AG08396 (cell line): ENCODE measurements around the gene ENDOD1.

Source experiments
- DNase-seq: peaks from one replicate; pipeline ENCODE4 v3.0.0; 2012; ENCODE audit warnings: low spot score, mixed read lengths

The ENDOD1 gene

DNA sequence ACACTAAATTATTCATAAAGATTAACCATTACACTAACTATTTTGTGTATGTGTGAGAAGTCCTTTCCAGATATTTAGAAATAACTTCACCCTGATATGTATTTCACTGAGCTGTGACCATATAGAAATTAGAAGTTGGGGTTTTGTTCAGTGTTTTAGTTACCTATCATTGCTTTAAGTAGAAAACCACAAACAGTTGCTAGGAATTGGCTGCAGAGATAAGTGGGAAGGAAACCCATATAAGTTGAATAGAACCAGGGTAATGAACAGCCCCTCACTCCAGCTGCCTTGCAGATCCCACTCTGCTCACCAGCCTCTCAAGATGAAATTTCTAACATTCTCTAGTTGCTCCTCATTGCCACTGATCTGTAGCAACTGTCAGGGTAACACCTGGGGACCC is 12.7 kb upstream of the ENDOD1 start:
- DNase-seq, result no peak

DNA sequence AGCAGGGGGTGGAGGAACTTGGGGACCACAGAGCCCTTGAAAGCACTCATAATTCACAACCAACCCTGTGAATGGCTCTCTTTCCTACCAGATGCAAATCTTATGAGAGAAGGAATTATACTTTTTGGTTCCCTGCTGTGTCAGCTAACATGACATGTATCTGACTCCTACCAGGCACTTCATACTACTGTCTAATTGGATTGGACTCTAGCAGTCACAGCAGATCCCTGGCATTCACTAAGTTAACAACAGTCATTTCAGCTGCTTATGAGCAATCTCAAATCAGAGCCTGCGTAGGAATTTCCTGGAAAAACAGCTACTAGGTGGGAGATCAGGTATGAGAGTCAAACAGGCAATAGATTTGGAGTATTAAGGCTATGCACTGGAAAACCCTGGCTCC is 11.1 kb upstream of the ENDOD1 start:
- no peak for DNase-seq

DNA sequence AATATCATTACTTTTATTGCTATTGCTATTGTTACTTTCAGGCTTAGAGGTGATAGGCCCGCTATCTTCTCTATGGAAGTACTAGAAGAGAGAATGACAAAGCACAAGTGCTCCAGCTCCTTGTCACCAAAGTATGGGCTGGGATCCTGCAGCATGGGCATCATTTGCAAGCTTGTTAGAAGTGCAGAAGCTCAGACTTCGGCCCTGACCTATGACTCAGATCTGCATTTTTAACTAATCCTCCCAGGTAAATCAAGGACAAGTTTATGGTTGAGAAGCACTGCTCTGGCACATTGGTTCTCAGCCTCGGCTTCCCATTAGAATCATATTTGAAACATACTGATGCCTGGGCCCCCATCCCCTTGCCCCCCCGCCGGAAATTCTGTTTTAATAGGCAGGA is 8.6 kb upstream of the ENDOD1 start:
- no peak for DNase-seq

DNA sequence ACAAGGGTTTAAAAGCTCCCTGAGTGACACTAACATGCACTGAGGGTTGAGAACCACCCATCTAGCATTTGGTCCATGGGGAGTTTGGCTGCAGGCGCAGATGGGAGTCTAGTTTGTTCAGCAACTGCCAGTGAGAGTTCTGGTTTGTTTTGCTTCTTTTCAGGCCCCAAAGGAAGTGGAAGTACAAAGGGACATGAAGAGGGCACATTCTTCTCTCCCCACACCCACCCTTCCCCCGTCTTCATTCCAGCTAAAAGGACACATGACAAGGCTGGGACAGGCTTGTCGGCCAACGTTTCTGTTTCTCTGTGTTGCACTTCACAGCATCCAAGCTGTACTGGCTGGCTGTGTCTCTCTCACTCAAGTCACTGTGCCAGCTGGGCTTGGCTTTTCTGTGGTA is 8.2 kb upstream of the ENDOD1 start:
- no peak for DNase-seq

DNA sequence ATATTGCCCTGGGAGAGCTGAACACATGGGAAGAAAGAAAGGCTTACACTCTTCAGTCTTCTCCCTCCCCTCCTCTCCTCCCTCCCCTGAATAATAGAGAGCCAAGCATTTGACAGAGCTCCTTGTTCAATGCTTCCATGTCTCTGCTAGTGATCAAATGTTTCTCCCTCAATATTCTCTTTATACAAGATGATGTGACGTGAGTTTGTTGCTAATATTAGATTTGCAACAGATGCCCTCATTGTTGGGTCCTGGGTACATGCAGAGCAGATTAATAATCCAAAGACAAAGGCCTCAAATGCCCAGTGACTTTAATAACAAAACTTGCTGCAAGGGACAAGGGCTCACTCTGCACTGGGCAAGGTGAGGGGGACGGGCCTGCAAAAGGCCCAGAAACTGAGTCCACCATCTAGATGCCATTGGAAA is 7.1 kb upstream of the ENDOD1 start:
- no peak for DNase-seq

DNA sequence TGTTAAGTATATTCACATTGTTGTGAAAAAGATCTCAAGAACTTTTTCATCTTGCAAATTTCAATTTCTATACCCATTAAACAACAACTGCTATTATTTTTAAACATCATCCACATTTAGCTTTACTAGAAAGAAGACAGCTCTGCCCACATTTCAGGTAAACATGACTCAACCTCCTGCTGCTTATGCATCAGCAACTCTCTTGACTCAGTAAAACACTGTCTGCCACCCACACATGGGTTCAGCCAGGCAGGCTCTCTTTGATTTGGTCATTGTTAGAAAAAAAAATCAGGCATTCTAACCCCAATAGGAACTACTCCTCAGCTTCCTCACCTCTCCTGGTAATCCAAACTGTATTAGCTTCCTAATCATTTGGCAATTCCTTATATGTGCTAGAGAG is 5.1 kb upstream of the ENDOD1 start:
- no peak for DNase-seq

DNA sequence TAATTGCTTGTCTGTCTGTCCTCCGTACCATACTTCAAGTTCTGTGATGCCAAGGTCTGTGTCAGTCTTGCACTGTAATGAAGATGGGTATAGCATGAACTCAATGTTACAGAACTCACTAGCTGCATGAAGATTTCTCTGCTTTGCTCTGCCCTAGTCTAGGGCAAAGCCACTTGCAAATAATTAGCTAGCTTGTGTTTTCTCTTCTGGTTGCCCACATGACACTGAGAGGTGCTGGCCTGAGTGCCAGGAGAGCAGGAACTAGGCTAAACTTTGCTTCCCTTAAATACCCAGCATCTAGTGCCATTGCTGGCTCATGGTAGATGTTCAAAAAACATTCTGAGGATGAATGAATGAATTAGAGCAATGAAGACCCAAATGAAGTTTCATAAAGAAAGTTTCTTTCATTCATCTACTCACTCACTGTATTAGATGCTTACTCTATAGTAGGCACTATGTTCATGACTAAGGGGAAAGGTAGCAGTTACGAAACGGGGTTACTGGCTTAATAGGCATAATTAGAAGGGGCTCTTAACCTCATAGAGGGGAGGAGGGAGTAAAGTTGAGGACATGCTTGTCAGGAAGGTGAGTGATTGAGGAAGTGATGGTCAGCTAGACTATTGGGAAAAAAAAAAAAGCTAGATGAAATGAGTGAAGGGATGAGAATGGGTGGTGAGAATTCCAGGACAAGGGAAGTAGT is 4.4 kb upstream of the ENDOD1 start:
- no peak for DNase-seq

DNA sequence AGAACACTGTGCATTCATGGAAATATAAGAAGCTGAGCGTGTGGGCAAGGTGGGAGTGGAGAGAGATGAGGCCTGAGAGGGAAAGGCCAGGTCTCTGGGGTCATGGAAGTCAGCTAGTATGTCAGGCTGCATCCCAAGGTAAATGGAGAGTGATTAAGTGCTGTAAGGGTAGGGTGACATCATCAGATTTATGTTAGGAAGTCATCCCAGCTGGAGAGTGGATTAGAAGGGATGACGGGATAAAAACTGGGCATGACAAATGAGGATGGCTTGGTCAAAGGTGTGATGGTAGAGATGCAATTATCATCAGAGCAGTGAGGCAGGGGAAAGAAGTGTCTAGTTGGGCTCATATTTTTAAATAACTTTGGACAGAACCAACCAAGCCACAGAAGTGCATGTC is 3.5 kb upstream of the ENDOD1 start:
- DNase-seq, result no peak

DNA sequence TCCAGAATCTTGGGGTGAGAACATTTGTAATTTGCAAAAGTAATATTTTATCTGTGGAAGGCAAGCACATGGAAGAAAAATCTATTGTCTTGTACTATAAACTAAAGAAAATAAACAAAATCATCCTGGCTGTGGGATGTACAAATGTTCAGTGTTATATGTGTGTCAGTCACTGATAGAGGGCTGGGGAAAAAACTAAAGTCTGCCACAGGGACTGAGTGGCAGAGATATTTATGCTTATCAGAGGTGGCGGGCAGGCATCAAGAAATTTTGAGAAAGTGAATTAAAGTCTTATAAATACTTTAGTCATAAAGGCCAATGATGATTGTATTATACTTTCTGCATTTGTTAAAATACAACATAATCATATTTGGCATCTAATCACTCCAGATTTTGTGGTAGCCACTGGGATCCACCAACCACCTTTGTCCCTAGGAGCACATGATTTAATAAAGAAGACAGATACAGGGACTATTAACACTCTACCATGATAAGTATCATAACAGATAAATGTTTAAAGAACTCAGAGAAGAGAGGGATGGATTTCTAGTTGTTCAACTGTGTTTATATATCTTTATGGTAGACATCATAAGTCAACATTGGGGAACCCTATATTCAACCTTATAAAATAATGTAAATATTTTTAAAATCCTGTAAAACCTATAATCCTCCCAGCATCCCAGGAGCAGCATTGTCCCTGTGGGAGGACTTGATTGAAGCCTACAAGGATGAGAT is 2.6 kb upstream of the ENDOD1 start:
- no peak for DNase-seq

DNA sequence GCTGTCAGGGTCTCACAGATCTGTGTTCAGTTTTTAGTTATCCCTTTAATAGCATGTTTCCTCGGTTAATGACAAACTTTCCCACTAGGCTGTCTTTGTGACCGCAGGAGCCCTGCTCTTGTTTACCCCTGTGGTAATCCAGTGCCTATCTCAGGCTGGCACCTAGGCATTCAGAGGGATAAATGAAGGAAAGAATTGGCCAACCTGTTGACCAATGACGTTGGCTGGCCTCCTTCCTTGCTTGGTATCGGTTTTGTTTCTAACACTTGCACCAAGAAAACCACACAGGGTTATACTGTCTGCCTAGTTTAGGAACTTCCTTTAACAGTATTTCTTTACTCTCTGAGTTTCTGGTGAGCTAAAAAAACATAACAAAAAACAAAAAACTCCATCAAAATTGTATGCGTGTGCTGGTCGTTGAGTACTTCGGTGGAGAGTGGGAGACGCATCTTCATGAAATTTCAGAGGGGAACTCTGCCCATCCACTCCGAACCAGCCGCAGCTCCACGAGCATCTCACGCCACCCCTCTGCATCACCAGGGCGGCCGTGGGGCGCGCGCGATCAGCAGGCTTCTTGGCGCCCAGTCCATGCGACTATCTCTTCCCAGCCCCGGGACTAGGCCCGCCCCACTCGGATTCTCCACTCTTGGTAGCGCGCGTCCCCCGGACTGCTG is 563 bp upstream of the ENDOD1 start:
- DNase-seq, result no peak

DNA sequence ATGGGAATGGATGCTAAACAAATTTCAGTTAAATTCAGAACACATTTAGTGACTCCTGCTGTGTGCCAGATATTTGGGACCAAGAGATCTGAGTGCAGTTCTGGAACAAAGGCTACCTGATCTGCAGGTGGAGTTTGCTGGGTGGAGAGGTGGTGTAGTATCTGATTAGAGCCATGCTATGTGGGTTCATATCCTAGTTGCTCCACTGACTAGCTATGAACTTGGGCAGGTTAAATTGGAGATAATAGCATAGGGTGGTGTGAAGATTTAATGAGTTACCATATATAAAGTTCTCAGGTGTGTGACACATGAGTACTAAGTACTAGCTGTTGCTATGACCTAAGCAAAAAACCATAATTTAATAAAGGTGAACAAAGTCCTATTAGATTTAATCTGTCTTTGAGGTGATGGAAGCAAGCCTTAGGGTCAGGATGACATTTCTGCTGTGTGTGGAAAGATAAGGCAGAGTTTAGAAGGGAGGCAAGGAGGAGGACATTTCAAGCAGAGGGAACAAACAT is 2.1 kb downstream of the ENDOD1 start:
- DNase-seq, result no peak

DNA sequence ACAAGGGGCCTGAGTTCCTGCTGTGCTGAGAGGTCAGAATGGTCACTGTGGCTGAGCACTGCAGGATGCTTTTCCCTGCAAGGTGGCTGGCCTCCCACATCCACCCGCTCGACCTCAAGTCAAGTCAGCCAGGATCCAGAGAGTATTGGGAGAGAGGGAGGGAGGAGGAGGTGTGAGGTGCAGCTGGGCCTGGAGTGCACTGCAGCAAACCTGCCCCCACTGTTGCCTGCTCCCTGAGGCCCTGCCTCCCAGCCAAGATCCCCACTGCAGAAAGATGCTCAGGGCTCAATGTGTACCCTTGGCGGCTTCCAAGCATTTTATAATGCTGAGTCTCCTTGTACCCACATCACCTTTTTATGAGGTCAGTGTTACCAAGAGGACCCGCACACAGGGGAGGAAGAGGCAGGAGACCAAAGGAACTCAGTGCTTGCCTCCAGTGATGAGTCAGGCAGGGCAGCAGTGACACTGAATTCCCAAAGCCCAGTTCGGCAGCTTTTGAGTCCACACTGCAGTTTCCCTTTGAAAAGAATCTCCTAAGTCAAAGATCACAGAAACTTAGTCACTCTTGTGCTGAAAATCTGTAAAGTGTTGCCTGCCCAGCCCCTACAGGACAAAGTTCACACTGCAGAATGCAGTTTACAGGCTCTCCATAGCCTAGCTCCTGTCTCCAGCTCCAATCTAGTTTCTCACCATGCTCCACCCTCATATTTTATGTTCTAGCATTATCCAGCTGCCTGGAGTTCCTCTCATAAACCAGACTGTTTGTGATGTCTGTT is 3.1 kb downstream of the ENDOD1 start:
- DNase-seq, result peak; percentile 68

DNA sequence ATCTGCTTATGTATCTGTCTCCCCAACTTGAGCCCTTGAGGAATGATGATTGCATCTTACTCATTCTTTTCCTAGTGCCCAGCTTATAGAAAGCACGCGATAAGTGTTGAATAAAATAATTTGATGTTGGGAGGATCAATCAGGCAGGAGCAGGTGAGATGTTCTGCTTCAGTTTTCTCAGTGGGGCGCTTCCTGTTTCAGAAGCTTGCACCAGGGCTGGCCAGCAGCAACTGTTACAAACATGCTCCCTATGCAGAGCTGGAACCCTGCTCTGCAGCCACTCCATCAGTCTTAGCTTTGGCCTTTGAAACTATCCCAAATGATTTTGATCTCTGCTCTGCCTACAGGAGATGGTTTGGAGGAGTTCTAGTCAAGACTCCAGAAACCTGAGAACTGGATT is 3.9 kb downstream of the ENDOD1 start:
- no peak for DNase-seq

DNA sequence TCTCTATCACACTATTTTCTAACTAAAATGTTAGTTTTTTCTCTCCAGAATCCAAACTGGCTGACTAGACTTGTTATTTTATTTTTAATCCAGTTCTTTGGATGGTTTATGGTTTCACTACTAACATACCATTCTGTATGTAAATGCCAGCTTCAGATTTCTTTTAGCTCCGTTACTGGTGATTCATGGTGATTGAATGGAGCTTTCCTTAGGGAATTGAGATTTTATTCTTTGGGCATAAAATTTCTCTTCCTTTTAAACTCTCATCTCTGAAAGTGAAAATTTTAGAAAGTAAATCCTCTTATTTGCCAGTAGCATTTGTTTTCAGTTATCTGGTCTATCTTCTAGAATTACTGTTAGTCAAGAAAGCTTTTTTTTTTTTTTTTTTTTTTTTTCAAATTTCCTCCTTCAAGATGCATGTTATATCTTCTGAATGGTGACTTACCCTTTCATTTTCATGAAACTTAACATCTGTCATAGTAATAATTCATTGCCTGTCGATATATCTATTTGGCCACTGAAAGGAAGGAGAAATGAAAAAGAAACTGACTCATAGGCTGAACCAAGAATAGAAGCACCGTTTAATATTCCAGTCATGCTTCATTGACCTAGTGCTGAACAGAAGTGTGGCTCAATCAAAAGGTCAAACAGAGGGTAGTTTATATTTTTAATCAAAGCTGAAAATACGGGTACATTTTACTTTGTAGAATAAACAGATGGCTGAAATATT is 6.4 kb downstream of the ENDOD1 start:
- peak; percentile 51 for DNase-seq

DNA sequence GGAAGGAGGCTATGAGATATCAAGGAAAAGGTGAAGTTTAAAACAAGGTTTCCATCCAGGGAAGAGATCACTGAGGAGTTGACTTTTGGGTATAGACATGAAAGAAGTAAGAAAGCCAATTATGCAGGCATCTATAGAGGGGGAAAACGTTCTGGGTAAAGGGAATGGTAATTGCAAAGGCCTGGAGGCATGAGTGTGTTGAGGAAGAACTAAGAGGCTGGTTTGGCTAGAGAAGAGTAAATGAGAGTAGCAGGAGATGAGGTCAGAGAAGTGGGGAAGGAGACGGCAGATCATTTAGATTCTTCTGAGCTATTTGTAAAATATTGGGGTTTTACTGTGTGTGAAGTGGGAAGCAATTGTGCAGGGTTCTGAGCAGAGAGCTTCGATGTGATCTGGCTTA is 7.6 kb downstream of the ENDOD1 start:
- no peak for DNase-seq

DNA sequence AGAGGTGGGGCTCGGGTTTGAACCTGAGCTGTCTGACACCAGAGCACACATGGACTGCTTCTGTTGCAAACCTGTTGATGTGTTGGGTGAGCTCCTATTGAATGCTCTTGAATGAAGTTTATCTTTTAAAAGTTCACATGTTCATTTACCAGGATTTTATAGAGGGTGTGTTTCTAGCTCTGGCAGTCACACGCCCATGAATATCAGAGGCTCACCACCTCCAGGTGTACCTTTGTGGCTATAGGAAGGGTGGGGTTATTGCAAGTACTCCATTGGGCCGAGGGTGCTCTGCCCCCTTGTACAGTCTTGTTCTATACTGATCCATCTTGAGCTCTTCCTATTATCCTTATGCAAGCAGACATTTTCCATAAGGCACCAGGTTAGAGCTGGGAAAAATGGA is 9.2 kb downstream of the ENDOD1 start:
- DNase-seq, result no peak

DNA sequence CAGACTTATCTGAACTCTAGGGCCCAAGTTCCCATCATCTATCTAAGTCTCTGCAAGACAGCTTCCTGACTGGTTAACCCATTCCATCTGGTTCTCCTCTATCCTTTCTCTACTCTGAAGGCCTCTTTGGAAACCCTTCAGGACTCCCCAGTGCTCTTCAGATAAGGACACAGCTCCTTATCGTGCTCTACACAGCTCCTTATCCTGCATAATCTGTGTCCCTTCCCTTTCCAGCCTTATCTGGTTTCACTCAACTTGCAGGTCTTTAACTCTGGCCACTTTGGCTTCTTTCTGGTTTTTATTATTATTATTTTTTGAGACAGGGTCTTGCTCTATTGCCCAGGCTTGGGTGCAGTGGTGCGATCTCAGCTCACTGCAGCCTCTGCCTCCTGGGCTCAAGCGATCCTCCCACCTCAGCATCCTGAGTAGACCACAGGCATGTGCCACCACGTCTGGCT is 10.6 kb downstream of the ENDOD1 start:
- DNase-seq, result no peak

DNA sequence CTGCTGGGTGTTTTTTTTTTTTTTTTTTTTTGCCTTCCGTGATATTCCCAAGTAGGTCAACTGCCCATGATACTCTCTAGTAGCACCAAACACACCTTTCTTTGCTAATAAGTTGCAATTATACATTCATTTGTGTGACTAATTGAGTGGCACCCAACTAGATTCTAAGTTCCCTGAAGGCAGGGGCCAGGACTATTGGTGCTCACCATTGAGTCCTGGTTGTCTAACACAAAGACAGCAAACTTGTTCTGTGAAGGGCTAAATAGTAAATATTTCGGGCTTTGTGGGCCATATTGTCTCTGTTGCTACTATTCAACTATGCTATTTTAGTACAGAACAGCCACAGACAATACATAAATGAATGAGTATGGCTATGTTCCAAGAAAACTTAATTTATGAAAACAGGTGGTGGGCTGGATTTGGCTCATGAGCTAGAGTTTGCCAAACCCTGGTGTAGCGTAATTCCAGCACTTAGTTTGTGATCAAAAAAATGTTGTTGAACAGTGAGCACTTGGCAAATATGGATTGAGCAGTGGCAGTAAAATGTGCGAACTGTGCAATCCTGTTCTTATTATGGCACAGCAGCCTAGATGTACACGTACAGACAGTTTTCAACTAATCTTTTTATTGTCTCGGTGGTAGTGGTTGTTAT is 11.3 kb downstream of the ENDOD1 start:
- DNase-seq, result no peak

DNA sequence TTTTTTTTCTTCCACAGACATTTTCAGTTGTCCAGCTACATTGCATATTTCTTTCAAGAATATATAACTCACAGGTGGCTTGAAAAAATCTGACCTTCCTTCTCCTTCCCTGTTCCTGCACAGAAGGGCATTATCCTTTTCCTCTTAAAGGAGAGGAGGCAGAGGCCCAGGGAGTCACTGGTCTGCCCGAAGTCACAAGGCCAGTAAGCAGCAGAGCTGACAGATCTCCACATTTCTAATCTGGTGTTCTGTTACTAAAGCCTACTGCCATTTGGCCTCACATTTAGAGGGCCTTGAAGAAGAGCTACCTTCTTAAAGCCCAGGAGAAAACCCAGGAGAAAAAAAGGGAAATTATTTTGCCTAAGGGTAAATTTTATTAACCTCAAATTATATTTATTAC is 12.3 kb downstream of the ENDOD1 start:
- DNase-seq, result no peak

DNA sequence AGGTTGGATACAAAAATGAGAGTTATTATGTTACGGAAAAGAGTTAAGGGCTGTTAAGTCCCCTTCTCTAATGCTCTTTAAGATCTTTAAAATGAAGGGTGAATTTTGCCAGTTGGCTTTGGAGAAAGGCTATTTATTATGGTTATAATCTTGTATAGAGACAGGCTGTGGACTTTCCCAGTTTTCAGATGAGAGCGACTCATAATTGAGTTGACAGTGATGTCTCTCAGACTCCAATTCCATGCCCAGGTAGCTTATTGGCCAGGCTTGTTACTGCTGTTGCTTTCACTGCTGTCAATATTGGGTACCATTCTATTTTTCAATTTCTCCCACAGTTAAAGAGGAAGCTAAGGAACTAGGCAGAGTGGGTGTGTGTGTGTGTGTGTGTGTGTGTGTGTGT is 13.1 kb downstream of the ENDOD1 start:
- DNase-seq, result no peak

DNA sequence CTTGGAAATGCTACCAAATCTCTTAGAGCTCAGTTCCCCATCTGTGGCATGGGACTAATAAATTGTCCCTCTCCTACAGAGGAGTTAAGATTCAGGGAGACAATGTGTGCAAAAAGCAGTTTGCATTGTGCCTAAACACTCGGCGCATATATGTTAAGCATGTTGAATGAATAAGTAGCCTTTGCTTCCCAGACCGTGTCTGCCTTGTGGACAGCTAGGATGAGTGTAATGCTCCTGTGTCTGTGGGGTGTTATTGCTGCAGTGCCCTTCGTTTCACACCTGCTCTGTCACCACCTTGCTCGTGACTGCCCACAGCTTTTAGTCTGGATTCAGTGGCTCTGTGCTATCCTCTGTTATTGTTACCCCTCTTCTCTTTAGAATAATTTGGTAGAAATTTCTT is 14.1 kb downstream of the ENDOD1 start:
- DNase-seq, result no peak
